Activated CD8-positive, alpha-beta memory T cell treated with anti-CD3 and anti-CD28 coated beads for 1 hour (primary cell): Measurements from ENCODE around the gene PDK2.

Experiments used
- DNase-seq, 2 donors: peaks; one replicate each; pipeline ENCODE4 v3.0.0-alpha.2; 2020; ENCODE audit warnings: low read depth in 1 of 2; ENCODE audit errors: extremely low read depth in 1 of 2

Gene PDK2

DNA sequence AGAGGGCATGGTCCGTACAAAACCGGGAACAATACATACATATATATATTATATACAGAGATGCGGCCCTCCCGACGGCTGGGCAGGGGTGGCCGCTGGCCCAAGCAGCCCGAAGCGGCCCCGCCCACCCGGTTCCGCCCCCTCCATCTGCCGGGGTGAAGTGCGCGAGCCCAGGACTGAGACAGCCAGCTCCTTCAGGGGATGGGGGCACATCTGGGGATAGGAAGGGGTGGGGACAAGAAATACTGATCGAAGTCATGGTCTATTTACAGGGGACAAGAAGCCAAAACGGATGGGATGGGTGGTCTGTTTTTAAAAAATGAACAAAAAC lies 38.6 kb downstream of the PDK2 start:
- DNase-seq, result no peak

DNA sequence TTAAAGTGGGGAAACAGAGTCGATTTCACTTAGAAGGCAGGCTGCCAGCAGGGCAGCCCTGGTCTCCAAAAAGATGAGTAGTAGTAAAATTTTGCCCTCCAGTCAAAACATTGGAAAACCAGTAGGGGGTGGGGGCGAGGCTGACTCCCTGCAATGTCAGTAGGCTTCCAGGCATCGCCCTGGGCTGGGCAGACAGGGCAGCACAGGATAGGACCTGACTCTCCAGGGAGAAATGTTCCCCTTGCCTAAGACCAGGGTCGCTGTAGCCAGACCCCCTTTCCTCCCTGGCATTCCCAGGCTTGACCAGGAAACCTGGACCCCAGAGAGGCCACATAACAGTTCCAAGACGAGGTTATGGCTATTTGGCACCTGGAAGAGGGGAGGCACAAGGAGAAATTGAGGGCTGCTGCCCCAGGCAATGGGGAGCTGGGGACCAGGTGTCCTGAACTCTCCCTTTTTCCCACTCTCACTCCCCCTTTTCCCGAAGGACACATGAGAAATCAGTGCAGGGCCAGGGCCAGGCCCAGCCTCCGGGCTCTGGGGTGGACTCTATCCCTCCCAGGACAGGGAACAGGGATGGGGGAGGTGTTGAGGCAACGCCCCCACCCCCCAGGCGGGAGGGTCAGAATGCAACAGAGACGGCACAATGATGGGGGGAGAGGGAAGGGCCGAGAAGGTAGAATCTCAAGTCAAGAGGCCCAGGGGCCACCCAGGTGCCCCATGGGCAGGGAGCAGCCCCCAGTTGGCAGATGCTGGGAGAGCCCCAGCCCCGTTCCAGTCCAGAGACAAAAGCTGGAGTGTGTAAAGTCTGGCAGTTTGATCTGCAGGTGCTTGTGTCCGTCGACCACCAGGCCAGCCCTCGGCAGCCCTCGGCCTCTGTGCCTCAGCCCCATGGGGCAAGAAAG lies 39.3 kb downstream of the PDK2 start:
- no peak for DNase-seq

DNA sequence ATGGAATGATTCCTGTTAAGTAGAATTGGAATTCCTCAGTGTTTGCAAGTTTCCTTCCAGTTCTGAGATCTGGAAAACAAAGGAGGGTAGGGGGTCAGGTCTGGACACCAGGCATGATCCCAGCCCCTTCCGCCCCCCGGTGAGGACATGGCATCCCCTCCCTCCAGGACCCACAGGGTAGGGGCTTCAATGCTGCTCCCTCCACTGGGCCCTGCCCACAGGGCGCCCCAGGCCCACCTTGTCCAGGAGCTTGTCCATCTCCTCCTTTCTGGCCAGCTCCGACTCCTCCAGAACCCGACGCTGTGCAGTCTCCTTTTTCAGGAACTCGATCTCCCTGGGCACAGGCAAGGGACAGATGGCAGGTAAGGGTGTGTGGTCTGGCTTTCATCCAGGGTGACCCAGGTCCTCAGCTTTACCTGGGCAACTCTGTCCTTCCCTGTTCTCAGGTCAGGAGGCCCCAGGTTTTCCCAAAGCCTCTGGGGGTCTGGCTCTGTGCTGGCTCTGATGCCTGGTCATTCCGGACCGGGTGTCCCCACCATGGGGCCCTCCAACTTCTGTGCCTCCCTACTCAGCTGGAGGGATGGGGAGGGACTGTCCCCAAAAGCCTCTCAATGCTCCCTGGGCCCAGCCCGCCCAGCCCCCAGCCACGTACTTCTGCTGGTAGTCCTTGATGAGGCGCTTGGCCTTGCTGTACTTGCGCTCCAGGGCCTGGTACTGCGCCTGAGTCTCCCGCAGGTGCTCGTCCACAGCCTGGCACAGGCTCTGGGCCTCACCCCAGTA lies 40.4 kb downstream of the PDK2 start:
- no peak for DNase-seq

DNA sequence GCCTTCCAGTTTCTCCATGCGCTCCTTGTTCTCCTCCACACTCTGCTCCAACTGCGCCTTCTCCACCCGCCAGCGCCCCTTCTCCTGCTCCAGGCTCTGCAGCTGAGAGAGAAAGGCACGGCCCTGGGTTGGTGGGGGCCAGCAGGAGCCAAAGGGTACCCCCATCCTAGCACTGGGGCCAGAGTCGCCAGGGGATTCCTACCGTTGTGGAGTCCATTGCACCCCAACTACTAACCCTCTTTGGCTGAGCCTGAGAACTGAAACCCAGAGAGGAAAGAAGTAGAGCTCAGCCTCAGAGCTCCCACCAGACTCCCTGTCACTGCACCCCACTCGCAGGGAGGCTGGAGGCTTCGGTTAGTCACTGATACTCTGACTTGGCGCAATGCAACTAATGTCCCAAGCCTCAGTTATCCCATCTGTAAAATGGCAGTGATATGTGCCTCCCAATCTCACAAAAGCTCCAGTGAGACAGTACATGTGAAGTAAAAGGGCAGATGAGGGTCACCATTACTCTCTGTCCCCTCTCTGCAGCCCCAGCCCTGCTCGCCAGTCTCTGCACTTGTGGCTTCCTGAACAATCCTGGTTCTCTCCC lies 41.0 kb downstream of the PDK2 start:
- no peak for DNase-seq

DNA sequence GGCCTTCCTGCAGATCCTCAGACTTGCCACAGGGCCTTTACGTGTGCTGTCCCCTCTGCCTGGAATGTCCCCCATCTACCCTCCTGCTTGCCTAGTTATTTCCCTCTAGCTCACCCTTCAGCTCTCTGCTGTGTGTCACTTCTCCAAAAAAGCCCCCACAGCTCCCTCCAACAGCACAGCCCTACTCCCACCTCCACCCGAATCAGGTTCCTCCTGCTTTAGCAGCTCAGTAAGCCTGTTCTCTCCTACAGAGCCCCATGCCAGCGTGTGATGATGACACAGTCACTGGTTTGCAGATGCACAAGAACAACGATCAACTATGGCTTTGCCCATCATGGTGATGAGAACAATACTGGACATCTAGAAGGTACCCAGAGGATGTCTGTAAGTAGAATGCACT lies 41.9 kb downstream of the PDK2 start:
- DNase-seq, result no peak

DNA sequence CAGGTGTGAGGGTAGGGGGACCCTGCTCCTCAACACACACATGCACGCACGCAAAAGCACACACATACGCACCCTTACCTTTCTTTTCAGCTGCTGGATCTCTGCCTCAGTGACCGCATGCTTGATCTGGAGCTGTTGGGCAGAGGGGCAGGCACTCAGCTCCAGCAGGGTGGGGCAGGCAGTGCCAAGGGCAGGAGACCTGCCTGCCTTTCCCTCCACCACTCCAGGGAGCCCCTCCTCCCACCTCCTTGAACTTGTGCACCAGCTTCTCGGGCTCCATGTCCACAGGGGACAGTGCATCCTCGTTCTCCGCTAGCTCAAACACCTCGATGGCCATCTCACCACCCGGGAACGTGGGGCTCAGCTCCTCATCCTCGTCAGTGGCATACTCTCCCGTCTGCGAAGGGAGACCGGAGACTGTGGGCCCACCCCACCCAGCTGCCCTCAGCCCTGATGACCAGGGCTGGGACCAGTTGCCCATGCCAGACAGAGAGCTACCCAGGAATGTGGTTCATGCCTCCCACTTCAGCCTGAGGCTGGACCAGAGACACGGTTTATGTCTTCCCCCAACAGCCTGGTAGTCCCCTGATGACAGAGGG lies 44.1 kb downstream of the PDK2 start:
- no peak for DNase-seq

DNA sequence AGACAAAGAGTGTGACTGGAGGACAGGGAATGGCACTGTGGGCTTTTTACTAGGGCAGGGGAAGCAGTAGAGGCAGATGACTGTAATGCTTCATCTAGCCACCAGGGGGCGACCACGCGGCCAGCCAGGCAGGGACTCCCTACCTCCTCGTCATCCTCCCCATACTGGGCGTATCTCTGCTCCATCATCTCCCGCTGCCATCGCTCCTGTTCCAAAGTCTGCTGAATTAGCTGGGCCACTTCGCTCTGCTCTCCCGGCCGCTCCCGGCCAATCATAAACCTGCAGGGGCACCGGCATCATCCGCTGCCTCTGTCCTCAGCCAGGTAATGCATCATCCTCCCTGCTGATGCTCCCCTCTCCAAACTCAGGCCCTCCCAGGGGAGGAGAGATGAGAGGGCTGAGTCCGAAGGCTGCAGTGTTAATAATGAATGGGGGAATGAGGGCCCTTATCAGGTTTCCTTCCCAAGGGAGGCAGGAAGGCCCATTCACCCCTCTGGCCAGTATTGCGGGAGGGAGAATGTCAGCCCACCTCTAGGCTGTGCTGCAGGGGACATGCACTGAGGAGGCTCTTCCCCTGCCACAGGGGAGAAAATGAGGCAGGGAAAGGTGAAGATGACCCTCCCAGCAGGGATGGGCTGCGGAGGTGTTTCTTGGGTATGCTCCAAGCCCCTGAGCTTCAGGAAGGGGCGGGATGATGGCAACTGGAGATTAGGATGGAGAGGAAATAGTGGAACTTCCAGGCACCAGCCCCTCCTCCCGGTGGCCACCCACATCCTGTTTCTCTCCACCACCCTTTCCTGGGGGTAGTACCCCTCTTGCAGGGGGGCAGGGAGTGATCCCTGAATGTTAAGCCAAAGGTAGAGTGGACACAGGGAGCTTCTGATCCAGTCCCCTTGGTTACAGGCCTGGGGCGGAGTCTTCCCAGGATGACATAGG lies 45.1 kb downstream of the PDK2 start:
- DNase-seq, result peak; percentile 63 to 69

DNA sequence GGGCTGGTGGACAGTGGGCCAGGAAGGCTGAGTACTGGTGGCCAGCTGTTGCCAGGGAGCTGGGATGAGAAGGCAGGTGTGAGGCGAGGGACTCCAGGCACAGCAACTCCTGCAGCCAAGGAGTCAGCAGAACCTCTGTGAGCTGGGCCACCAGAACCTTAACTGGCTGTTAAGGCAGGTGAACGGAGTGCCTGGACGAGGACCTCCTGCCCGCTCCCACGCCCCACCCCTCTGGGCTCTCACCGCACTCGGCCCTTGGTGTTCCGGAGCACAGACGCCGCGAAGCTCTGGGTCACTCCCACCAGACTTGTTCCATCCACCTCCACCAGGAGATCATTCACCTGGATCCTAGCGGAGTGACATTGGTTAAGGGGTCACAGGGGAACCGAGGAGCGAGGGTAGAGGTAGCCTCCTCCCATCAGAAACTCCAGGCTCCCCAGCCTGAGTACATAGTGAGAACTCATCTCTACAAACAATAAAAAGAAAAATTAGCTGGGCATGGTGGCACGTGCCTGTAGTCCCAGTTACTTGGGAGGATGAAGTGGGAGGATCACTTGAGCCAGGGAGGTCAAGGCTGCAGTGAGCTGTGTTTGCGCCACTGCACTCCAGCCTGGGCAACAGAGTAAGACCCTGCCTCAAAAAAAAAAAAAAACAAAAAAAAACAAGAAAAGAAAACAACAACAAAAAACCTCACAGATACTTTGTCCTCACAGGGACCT lies 46.0 kb downstream of the PDK2 start:
- no peak for DNase-seq

DNA sequence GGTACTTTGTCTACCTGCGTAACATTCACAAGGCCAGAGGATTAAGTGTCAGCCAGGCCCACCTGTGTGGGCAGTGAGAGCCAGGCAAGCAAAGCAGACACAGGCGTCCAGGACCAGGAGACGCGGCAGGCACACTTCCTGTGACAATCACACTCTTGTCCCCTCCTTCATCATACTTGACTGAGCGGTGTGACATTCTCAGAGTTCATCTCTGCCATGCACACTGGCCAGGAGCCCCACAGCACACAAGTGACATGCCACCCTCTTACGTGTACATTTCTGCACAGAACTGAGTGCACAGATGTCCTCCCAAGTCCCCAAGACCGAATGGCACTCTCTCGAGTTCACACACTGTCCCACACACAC lies 46.6 kb downstream of the PDK2 start:
- DNase-seq, result no peak

DNA sequence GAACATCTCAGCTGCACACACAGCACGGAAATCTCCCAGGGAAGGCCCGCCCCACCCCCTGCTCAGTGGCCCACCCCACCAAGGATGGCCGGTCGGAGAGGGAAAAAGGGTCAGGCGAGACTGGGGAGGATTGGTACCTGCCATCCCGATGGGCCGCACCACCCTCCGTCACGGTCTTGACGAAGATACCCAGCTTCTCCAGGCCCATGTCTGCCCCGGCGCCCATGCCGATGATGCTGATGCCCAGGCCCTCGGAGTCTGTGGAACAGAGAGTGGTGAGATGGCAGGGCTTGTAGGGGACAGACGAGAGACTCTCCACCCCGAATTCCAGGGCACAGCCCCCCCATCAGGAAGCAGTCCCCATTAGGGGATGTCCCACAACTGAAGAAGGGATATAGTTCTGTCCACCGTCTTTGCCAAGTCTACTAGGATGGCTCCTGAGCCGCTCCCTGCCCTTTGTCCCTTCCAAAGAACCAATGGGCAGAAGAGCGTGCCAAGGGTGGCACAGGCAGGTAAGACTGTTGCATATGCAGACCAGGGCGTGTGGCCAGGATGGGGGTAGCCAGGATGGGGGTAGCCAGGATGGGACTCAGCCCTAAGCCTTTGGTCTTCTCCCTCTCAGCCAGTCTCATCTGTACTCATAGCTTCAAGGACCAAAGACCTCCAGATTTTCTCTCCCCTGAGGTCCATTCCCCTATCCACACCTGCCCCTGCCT lies 48.5 kb downstream of the PDK2 start:
- no peak for DNase-seq

DNA sequence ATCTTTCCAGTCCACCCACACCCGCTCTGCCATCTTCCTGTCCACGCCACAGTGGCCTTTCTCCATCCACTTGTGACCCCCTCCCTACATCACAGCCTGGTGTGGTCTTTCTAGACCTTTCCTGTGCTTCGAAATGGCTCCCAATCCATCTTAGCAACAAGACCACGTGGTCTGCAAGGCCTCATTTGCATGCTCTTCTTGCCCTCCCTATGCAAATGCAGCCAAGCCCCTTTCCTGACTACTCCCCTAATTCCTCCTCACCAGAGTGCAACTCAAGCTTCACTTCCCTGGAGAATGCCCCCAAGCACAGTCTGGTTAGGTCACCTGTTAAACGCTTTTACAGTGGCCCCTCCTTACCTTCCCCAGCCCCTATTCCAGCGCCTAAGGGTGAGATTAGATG lies 49.2 kb downstream of the PDK2 start:
- no peak for DNase-seq

DNA sequence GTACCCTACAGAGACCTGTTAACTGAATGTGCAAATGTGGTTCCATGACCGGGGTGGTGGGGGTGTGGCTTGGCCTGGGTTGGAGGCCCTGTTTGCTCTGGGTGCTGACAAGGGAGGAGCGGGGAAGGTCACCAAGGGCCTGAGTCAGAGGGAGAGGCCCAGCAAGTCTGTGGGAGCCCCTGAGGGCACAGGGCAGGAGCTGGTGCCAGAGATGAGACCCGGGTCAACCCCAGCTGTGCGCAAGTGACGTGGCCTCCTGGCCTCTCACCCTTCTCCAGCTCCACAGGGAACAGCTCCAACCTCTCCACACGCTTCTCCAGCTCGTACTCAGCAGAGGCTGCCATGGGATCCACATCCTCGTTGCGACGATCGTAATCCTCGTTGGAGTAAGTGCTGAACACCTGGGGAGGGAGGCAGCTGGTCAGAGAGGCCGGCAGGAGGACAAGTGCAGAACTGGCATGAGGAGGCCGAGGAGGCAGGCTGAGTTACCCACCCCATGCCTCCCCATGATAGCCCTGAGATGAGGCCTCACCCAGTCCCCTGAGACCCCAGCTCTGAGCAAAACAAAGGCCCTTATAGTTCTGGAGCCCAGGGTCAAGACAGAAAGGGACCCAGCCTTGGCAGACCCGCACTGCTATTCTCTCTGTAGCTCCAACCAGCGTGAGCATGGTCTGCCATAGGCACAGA lies 49.8 kb downstream of the PDK2 start:
- DNase-seq, result no peak

DNA sequence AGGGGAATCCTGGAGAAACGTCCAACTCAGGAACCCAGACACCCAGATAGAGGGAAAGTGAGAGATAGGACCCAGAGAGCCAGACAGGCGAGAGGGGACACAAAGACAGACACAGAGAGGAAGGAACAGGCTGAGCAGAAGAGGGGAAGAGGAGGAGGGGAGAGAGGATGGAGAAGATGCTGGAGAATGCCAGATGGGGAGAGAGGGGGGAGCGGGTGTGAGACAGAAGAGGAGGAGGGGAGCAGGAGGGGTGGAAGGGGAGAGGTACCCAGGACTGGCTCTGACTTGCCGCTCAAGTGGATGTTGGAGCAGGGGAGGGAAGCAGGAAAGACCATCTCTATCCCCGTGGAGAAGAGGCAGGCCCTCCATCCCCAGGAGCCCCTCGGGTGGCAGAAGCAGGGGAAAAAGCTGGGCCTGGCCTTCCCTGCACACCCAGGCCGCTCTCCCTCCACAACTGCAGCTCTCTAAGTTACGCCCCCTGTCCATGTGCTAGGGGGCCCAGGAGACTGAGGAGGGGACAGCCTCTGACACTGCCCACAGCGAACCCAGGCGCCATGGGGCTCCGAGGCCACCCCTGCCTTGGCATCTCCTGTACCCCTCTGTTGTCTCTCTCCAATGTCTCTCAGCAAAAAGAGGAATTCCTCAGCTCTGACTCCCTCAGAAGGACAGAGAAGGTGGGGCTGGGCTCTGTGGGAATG lies 50.5 kb downstream of the PDK2 start:
- no peak for DNase-seq

DNA sequence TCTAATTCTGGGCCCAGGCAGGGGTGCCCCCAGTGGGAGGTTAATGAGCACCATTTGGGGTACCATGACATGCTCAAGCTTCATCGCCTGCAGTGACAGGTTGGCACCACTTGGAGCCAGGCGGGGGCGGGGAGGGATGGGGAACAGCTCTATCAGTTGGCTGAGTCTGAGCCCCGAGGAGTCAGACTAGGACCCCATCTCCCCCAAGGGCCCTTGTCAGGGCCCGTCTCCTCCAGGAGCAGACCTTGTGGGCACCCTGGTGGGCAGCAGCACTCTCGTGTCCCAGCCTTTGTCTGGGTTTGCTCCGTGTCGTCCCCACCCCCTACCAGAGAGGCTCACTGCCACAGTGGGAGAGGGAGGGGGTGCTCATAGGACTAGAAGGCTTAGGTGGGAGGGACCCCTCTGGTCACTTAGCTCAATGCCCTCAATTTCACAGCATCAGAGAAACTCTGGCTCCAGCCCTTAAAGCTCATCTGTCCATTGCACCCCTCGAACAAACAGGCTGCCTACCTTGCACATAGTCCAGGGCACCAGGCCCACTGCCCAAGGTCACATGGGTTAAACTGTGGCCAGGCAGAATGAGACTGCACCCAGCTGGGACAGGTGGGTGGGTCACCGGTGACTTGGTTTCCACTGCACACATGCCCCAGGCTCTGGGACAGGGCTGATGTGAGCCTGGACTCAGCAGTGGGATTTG lies 51.2 kb downstream of the PDK2 start:
- no peak for DNase-seq

DNA sequence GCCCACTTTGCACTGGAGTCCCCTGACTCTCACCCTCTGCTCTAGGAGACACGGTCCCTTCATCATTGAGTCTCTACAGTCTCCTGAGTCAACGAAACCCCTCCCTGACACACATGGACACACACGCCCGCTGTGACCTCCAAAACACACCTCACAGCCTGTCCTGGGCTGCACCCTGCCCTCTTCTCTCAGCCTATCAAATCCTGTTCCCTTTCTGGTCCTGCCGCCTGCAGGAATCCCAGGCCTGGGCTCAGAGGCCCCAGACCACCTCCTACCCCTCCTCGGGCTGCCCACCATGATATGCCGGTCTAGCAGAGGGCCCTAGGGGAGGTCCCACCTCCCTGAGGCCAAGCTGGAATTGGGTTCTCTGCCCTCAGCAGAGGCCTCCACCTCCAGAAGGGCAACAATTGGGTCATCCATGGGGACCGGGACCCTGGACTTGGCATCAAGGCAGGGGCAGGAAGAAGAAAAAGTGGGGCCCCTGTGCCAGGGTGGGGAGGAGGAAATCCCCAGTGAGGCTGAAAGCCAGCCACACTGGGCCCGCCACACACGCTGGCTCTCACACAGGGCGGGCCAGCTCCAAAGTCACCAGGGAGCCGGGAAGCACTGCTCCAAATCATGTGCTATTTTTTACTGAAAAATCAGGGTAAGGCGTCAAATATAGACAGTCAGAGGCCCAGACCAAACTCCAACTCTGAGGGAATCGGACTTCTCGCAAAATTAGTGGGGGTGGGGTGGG lies 51.9 kb downstream of the PDK2 start:
- DNase-seq, result no peak

DNA sequence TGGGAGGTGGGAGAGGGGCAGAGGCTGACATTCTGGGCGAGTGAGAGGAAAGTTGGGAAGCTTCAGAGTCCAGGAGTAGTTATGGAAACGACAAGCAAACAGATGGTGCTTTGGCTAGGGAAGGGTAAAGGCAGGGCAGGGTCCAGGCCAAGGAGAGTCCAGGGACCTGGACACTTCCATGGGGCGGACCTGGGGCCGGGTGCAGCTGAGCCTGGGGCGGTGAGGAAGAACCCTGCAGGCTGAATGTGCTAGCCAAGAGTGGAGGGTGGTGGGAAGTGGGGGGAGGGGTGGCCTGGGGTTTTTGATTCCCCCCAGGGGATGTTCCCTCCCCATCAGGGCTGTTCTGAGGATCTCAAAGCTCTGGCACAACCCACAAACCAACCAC lies 52.7 kb downstream of the PDK2 start:
- no peak for DNase-seq
